ENCODE data around the gene TCEAL1. TPM values are rescaled to one million over a fixed set of nuclear protein-coding genes. Genes with fewer than 3 reads are reported as not detected.

The TCEAL1 gene
- total RNA-seq, 2 donors from 2014 or later = 4.5 to 4.8 TPM

DNA sequence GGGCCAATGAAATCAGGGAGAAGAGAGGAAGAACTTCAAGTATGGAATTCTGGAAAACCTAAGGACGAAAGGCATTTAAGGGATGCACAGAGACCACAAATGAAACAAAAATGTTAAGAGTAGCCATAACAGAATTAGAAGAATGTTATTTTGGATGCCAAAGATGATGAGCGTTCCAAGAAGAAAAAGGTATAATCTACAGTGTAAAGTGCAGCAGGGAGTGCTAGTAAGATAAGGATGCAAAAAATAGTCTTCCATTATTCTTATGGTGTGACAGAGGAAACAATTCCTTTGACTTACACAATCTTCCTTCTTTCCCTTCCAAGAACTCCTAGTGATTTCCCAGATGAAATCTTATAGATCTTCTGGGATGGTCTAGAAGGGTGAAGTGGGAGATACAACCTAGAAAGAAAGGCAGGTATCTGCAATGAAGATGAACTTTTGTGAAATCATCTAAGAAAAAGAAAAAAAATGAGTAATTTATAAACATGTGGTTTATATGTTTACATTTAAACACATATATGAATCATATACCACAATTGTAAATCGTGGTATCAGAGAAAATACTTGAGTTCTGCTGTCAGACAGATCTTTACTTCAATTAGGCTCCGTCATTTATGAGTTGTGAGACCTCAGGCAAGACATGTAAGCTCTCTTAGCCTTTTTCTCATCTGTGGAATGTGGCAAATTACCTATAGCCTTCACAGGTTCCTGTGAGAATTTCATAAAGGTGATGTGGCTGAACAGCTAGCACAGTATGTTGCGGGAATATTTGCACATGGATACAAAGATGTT is 49.6 kb downstream of the TCEAL1 start:
- no peak overlapping the region for H3K9ac ChIP-seq (ENCODE audit: extremely low read depth, low read length, poor library complexity, severe bottlenecking)
- TF ChIP-seq, protein P1, sequence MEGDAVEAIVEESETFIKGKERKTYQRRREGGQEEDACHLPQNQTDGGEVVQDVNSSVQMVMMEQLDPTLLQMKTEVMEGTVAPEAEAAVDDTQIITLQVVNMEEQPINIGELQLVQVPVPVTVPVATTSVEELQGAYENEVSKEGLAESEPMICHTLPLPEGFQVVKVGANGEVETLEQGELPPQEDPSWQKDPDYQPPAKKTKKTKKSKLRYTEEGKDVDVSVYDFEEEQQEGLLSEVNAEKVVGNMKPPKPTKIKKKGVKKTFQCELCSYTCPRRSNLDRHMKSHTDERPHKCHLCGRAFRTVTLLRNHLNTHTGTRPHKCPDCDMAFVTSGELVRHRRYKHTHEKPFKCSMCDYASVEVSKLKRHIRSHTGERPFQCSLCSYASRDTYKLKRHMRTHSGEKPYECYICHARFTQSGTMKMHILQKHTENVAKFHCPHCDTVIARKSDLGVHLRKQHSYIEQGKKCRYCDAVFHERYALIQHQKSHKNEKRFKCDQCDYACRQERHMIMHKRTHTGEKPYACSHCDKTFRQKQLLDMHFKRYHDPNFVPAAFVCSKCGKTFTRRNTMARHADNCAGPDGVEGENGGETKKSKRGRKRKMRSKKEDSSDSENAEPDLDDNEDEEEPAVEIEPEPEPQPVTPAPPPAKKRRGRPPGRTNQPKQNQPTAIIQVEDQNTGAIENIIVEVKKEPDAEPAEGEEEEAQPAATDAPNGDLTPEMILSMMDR (conservative IDR thresholded peaks at IDR 0.05) = no peak
- H3K9me3 ChIP-seq (ENCODE audit: control insufficient read depth, low read length) = no peaks in the 10 kb centered on the region
- no peaks in the 10 kb centered on the region for H3K27me3 Mint-ChIP-seq (ENCODE audit: insufficient read depth)
- peaks cover 2% of the 10 kb centered on the region for H3K9me3 Mint-ChIP-seq
- H3K27me3 ChIP-seq (ENCODE audit: control insufficient read depth, insufficient read depth, low read length, poor library complexity, severe bottlenecking) = no peaks in the 10 kb centered on the region
- no peak overlapping the region for H3K4me3 Mint-ChIP-seq
- H3K4me3 ChIP-seq (ENCODE audit: low read length) = no peak overlapping the region
- no peak overlapping the region for H3K27ac Mint-ChIP-seq
- H3K4me1 ChIP-seq (ENCODE audit: control insufficient read depth, insufficient read depth, low read length) = no peaks in the 10 kb centered on the region
- WGBS, 2 experiments (ENCODE audit: insufficient coverage in 1 of 2, insufficient read length in 1 of 2) = 93 to 100% methylated on average over 1 to 5 of the region's 5 CpGs
- no peak overlapping the region for H3K27ac ChIP-seq (ENCODE audit: low read depth, low read length)
- H3K4me1 Mint-ChIP-seq = peaks cover 27% of the 10 kb centered on the region
- peaks cover 68% of the 10 kb centered on the region for H3K36me3 ChIP-seq (ENCODE audit: control insufficient read depth, insufficient read depth, low read length)
- peaks cover 60% of the 10 kb centered on the region for H3K36me3 Mint-ChIP-seq (ENCODE audit: low read depth)
- DNase-seq = no peak

Other genes with a start within 250 kb of the TCEAL1 start
- under 1 TPM; 0.51 to 0.66 TPM for gene RAB40A, start 109.5 kb upstream of the TCEAL1 start, total RNA-seq
- gene TCEAL4, start 43.5 kb upstream of the TCEAL1 start, total RNA-seq = 10 to 100 TPM; 72.7 to 88.8 TPM
- 10 to 100 TPM in 1 of 2 donors, 1 to 10 TPM in 1; 9.2 to 11.0 TPM for gene TCEAL3, start 21.0 kb upstream of the TCEAL1 start, total RNA-seq
- gene MORF4L2, start 57.7 kb downstream of the TCEAL1 start, total RNA-seq = 100 to 1,000 TPM; 400 to 509 TPM
- under 1 TPM in 1 of 2 donors, not detected in 1; 1.00 TPM for gene TMEM31, start 81.9 kb downstream of the TCEAL1 start, total RNA-seq
- gene PLP1, start 147.9 kb downstream of the TCEAL1 start, total RNA-seq = 10 to 100 TPM in 1 of 2 donors, 1 to 10 TPM in 1; 5.1 to 16.0 TPM
- gene RAB9B, start 203.3 kb downstream of the TCEAL1 start, total RNA-seq = under 1 TPM; 0.42 to 0.64 TPM